ENCODE results near the gene GPX8. TPM values are rescaled to one million over a fixed set of nuclear protein-coding genes. Genes with fewer than 3 reads are reported as not detected.

The GPX8 gene
- total RNA-seq, 1 donor = 143 TPM

GRCh38 chr5:55180016-55180415 is 20.0 kb downstream of the GPX8 start:
- Histone ChIP-seq H2AFZ (ENCODE audit: low read length) (no peak overlapping the region), H4K20me1 (ENCODE audit: insufficient read depth, low read length) (no peaks in the 10 kb centered on the region), H3K4me2 (ENCODE audit: insufficient read depth, low read length) (no peak overlapping the region), H3K4me3 (ENCODE audit: insufficient read depth, low read length) (no peak overlapping the region), H3K79me2 (ENCODE audit: insufficient read depth, low read length) (no peaks in the 10 kb centered on the region), H3K36me3 (ENCODE audit: insufficient read depth, low read length) (no peaks in the 10 kb centered on the region), H3K9me3 (ENCODE audit: low read depth, low read length) (no peaks in the 10 kb centered on the region), H3K27ac (ENCODE audit: low read depth, low read length) (no peak overlapping the region), H3K4me1 (ENCODE audit: insufficient read depth, low read length) (peaks cover 7% of the 10 kb centered on the region), H3K27me3 (ENCODE audit: insufficient read depth, low read length) (peaks cover 86% of the 10 kb centered on the region)
- TF ChIP-seq CTCF (IDR thresholded peaks at IDR 0.05; ENCODE audit: extremely low read depth, low read depth, low read length) = no peak
- no peak for DNase-seq (ENCODE audit: insufficient read length, low spot score, missing footprints)

GRCh38 chr5:55187370-55187769 is 27.4 kb downstream of the GPX8 start:
- Histone ChIP-seq H3K36me3 (ENCODE audit: insufficient read depth, low read length) (no peaks in the 10 kb centered on the region), H2AFZ (ENCODE audit: low read length) (no peak overlapping the region), H3K4me2 (ENCODE audit: insufficient read depth, low read length) (no peak overlapping the region), H3K4me3 (ENCODE audit: insufficient read depth, low read length) (no peak overlapping the region), H4K20me1 (ENCODE audit: insufficient read depth, low read length) (no peaks in the 10 kb centered on the region), H3K9me3 (ENCODE audit: low read depth, low read length) (no peaks in the 10 kb centered on the region), H3K27ac (ENCODE audit: low read depth, low read length) (no peak overlapping the region), H3K79me2 (ENCODE audit: insufficient read depth, low read length) (no peaks in the 10 kb centered on the region), H3K27me3 (ENCODE audit: insufficient read depth, low read length) (peaks cover 58% of the 10 kb centered on the region), H3K4me1 (ENCODE audit: insufficient read depth, low read length) (no peaks in the 10 kb centered on the region)
- peak; percentile 18 for TF ChIP-seq CTCF (IDR thresholded peaks at IDR 0.05; ENCODE audit: extremely low read depth, low read depth, low read length)
- DNase-seq (ENCODE audit: insufficient read length, low spot score, missing footprints) = no peak

GRCh38 chr5:55188656-55189540 is 28.9 kb downstream of the GPX8 start:
- peaks cover 63% of the 10 kb centered on the region for H3K27me3 ChIP-seq (ENCODE audit: insufficient read depth, low read length)
- no peak overlapping the region for H3K4me2 ChIP-seq (ENCODE audit: insufficient read depth, low read length)
- no peaks in the 10 kb centered on the region for H3K36me3 ChIP-seq (ENCODE audit: insufficient read depth, low read length)
- TF ChIP-seq CTCF (IDR thresholded peaks at IDR 0.05; ENCODE audit: extremely low read depth, low read depth, low read length) = no peak
- H3K9me3 ChIP-seq (ENCODE audit: low read depth, low read length) = no peaks in the 10 kb centered on the region
- H2AFZ ChIP-seq (ENCODE audit: low read length) = no peak overlapping the region
- H3K4me1 ChIP-seq (ENCODE audit: insufficient read depth, low read length) = no peaks in the 10 kb centered on the region
- peak; percentile 17 for DNase-seq (ENCODE audit: insufficient read length, low spot score, missing footprints)
- H3K79me2 ChIP-seq (ENCODE audit: insufficient read depth, low read length) = no peaks in the 10 kb centered on the region
- no peak overlapping the region for H3K27ac ChIP-seq (ENCODE audit: low read depth, low read length)
- H3K4me3 ChIP-seq (ENCODE audit: insufficient read depth, low read length) = no peak overlapping the region
- H4K20me1 ChIP-seq (ENCODE audit: insufficient read depth, low read length) = no peaks in the 10 kb centered on the region

- Histone ChIP-seq H3K27me3 (ENCODE audit: insufficient read depth, low read length) (peaks cover 61% of the 10 kb centered on the region), H3K36me3 (ENCODE audit: insufficient read depth, low read length) (no peaks in the 10 kb centered on the region), H3K79me2 (ENCODE audit: insufficient read depth, low read length) (no peaks in the 10 kb centered on the region), H3K27ac (ENCODE audit: low read depth, low read length) (no peak overlapping the region), H3K4me3 (ENCODE audit: insufficient read depth, low read length) (no peak overlapping the region), H3K4me1 (ENCODE audit: insufficient read depth, low read length) (no peaks in the 10 kb centered on the region), H3K4me2 (ENCODE audit: insufficient read depth, low read length) (no peak overlapping the region), H2AFZ (ENCODE audit: low read length) (no peak overlapping the region), H4K20me1 (ENCODE audit: insufficient read depth, low read length) (no peaks in the 10 kb centered on the region), H3K9me3 (ENCODE audit: low read depth, low read length) (no peaks in the 10 kb centered on the region)
- TF ChIP-seq CTCF (IDR thresholded peaks at IDR 0.05; ENCODE audit: extremely low read depth, low read depth, low read length) = no peak
- DNase-seq (ENCODE audit: insufficient read length, low spot score, missing footprints) = no peak
Observed at GRCh38 chr5:55191165-55191564, 31.2 kb downstream of the GPX8 start.
